Tibial artery (tissue), 4 donors: ENCODE results near the gene KLF8.
"Not testable (repeated sequence)": the region's sequence is repeated elsewhere in the genome, so short reads cannot be mapped to it uniquely, and the experiment has no call there.

ENCODE experiments used
- DNase-seq, 2 donors: peaks; one replicate each; pipeline ENCODE4 v3.0.0-alpha.2; 2019
- H3K27ac ChIP-seq, 2 donors: fragments of 200-600 bp; sonication (generic) in 1 of 2; 1 replicate in 1 of 2; 2 replicates in 1 of 2; pipeline ENCODE4 v1.5.1; 2018 to 2019; ENCODE audit warnings: mild to moderate bottlenecking in 1 of 2
- H3K27me3 ChIP-seq, 2 donors: fragments of 200-600 bp; sonication (generic) in 1 of 2; one replicate each; pipeline versions ENCODE4 v1.5.1 to v1.6.0; 2016 to 2019
- H3K36me3 ChIP-seq, 3 donors: fragments of 200-600 bp; sonication (generic) in 2 of 3; one replicate each; pipeline ENCODE4 v1.5.1; 2016 to 2019; ENCODE audit warnings: mild to moderate bottlenecking in 2 of 3
- H3K4me1 ChIP-seq, 4 donors: fragments of 200-600 bp; sonication (generic) in 2 of 4; 1 replicate in 3 of 4; 2 replicates in 1 of 4; pipeline ENCODE4 v1.5.1; 2016 to 2019
- H3K4me3 ChIP-seq, 2 donors: fragments of 200-600 bp; sonication (generic) in 1 of 2; 1 replicate in 1 of 2; 2 replicates in 1 of 2; pipeline ENCODE4 v1.5.1; 2018 to 2019; ENCODE audit warnings: mild to moderate bottlenecking in 2 of 2
- H3K9me3 ChIP-seq, 3 donors: fragments of 200-600 bp; sonication (generic) in 1 of 3; one replicate each; pipeline ENCODE4 v1.5.1; 2016 to 2019
- intact Hi-C: fragments of 100-400 bp; cut with DNase I; formaldehyde crosslinking; loops from one replicate; pipeline ENCODE4 v1.15.0; 2023; ENCODE audit warnings: low total_unique reads
- TF ChIP-seq, protein P1 (sequence below), 2 experiments: fragments of 200-600 bp in 1 of 2; fragments of 450-650 bp in 1 of 2; IDR thresholded peaks; one replicate each; pipeline ENCODE4 v1.5.1; 2017 to 2019; ENCODE audit warnings: antibody characterized with exemption in 2 of 2, mild to moderate bottlenecking in 1 of 2, moderate library complexity in 1 of 2

Gene KLF8

GRCh38 chrX:56232221-56233082 lies at the start of gene KLF8:
KLF8 (plus strand) TSS chrX:56232356; CDS start chrX:56233335, 979 bp downstream.
- peak within 1 kb of the TSS; percentile 90 to 92 for H3K27ac ChIP-seq
- peak; percentile 55 to 84 for DNase-seq
- no peaks in the 10 kb centered on the region for H3K9me3 ChIP-seq
- TF ChIP-seq, protein P1, sequence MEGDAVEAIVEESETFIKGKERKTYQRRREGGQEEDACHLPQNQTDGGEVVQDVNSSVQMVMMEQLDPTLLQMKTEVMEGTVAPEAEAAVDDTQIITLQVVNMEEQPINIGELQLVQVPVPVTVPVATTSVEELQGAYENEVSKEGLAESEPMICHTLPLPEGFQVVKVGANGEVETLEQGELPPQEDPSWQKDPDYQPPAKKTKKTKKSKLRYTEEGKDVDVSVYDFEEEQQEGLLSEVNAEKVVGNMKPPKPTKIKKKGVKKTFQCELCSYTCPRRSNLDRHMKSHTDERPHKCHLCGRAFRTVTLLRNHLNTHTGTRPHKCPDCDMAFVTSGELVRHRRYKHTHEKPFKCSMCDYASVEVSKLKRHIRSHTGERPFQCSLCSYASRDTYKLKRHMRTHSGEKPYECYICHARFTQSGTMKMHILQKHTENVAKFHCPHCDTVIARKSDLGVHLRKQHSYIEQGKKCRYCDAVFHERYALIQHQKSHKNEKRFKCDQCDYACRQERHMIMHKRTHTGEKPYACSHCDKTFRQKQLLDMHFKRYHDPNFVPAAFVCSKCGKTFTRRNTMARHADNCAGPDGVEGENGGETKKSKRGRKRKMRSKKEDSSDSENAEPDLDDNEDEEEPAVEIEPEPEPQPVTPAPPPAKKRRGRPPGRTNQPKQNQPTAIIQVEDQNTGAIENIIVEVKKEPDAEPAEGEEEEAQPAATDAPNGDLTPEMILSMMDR (IDR thresholded peaks at IDR 0.05) = no peak
- H3K4me1 ChIP-seq = peaks cover 0 to 47% (median 12%) of the 10 kb centered on the region in 4 donors
- H3K27me3 ChIP-seq = no peaks in the 10 kb centered on the region
- no peaks in the 10 kb centered on the region for H3K36me3 ChIP-seq
- intact Hi-C loops = no loop called here
- peak within 1 kb of the TSS; percentile 64 to 66 for H3K4me3 ChIP-seq

- intact Hi-C loops = loop anchor here (10.0 kb wide), 1 partner anchor 62 kb away; no protein-coding TSS in a partner anchor
- H3K4me3 ChIP-seq, H3K4me1 ChIP-seq, H3K36me3 ChIP-seq, DNase-seq, H3K27me3 ChIP-seq, H3K27ac ChIP-seq: not testable (repeated sequence)
- peaks cover 0 to 11% (median 0%) of the 10 kb centered on the region in 3 donors for H3K9me3 ChIP-seq
These were observed 25.2 kb upstream of the KLF8 start for GRCh38 chrX:56206945-56207344.

- H3K4me3 ChIP-seq = no peak overlapping the region
- DNase-seq = no peak
- TF ChIP-seq, protein P1 (IDR thresholded peaks at IDR 0.05) = no peak
- no peak overlapping the region for H3K27ac ChIP-seq
- intact Hi-C loops = no loop called here
- H3K27me3 ChIP-seq = no peaks in the 10 kb centered on the region
- H3K9me3 ChIP-seq = peaks cover 0 to 14% (median 0%) of the 10 kb centered on the region in 3 donors
- H3K4me1 ChIP-seq = no peaks in the 10 kb centered on the region
- H3K36me3 ChIP-seq = no peaks in the 10 kb centered on the region
These were observed 20.5 kb upstream of the KLF8 start for GRCh38 chrX:56211701-56212100.

DNA sequence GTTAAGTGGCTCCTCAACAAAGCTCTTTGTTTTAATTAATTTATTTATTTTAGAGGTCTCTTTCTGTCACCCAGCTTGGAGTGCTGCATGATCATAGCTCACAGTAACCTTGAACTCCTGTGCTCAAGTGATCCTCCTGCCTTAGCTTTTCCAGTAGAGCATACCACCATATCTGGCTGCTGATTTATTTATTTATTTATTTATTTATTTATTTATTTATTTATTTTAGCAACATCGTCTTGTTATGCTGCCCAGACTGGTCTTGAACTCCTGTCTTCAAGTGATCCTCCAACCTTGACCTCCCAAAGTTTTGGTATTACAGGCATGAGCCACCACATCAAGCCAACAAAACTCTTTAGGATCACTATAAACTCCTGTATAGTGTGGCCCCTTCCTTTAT lies 15.8 kb upstream of the KLF8 start:
- H3K9me3 ChIP-seq = peaks cover 0 to 8% (median 0%) of the 10 kb centered on the region in 3 donors
- no peak overlapping the region for H3K4me3 ChIP-seq
- intact Hi-C loops = no loop called here
- H3K36me3 ChIP-seq = no peaks in the 10 kb centered on the region
- DNase-seq = no peak
- no peak overlapping the region for H3K27ac ChIP-seq
- TF ChIP-seq, protein P1 (IDR thresholded peaks at IDR 0.05) = no peak
- no peaks in the 10 kb centered on the region for H3K27me3 ChIP-seq
- peaks cover 0 to 30% (median 0%) of the 10 kb centered on the region in 4 donors for H3K4me1 ChIP-seq

GRCh38 chrX:56219700-56220099 lies 12.5 kb upstream of the KLF8 start:
- H3K27me3 ChIP-seq = no peaks in the 10 kb centered on the region
- H3K4me3 ChIP-seq = no peak overlapping the region
- no peak for DNase-seq
- H3K9me3 ChIP-seq = no peaks in the 10 kb centered on the region
- no peaks in the 10 kb centered on the region for H3K36me3 ChIP-seq
- intact Hi-C loops = loop anchor here (5.0 kb wide), 1 partner anchor 513 kb away; no protein-coding TSS in a partner anchor
- TF ChIP-seq, protein P1 (IDR thresholded peaks at IDR 0.05) = peak; percentile 32 to 48
- peaks cover 0 to 30% (median 0%) of the 10 kb centered on the region in 4 donors for H3K4me1 ChIP-seq
- H3K27ac ChIP-seq = peak overlapping the region; percentile 64 to 70

DNA sequence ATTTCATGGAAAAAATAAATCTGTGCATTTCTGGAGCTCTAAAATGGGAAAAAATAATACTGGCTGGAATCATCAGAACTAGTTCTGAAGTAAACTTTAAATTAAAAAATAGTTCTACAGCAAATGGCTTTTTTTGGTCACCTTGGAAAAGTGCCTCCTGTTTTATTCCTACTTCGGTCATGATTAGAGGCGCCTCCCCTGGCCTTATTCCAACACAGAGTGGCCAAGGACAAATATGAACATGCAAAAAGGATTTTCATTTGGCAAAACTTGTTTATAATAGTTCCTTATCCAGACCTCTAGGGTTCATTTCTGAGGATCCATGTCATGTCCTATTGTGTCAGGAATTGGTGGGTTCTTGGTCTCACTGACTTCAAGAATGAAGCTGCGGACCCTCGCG lies 11.1 kb upstream of the KLF8 start:
- H3K27ac ChIP-seq = peak overlapping the region in 1 of 2 donors; percentile 70
- H3K4me1 ChIP-seq = peaks cover 0 to 30% (median 0%) of the 10 kb centered on the region in 4 donors
- intact Hi-C loops = loop anchor here (5.0 kb wide), 1 partner anchor 511 kb away; no protein-coding TSS in a partner anchor
- H3K36me3 ChIP-seq = no peaks in the 10 kb centered on the region
- DNase-seq = no peak
- H3K9me3 ChIP-seq = no peaks in the 10 kb centered on the region
- TF ChIP-seq, protein P1 (IDR thresholded peaks at IDR 0.05) = no peak
- H3K27me3 ChIP-seq = no peaks in the 10 kb centered on the region
- no peak overlapping the region for H3K4me3 ChIP-seq
